Measurements from ENCODE around the gene GNAI1. TPM values are rescaled to one million over a fixed set of nuclear protein-coding genes. Genes with fewer than 3 reads are reported as not detected.

GNAI1 gene
- total and polyA plus RNA-seq, 4 donors: 66.3 to 155 (median 104) TPM

- WGBS (ENCODE audit: insufficient coverage): no CpG with 5 or more reads among the region's 5 CpGs
- Histone ChIP-seq H3K27me3 (ENCODE audit: control insufficient read depth, insufficient read depth, low read length) (no peaks in the 10 kb centered on the region), H3K4me1 (ENCODE audit: control insufficient read depth, insufficient read depth, low read length) (no peaks in the 10 kb centered on the region), H3K36me3 (ENCODE audit: control insufficient read depth, insufficient read depth, low read length) (no peaks in the 10 kb centered on the region), H3K27ac (ENCODE audit: low read depth, low read length) (no peak overlapping the region), H3K4me3 (ENCODE audit: low read depth, low read length) (no peak overlapping the region), H3K9me3 (ENCODE audit: control insufficient read depth, insufficient read depth, low read length) (no peaks in the 10 kb centered on the region)
- peak in 1 of 6 donors; percentile 19 for DNase-seq (ENCODE audit: low read depth in 4 of 6, low spot score in 6 of 6)
Observed at GRCh38 chr7:80199051-80199450, 64.4 kb downstream of the GNAI1 start.

- Histone ChIP-seq H3K9me3 (ENCODE audit: control insufficient read depth, insufficient read depth, low read length) (no peaks in the 10 kb centered on the region), H3K27ac (ENCODE audit: low read depth, low read length) (no peak overlapping the region), H3K36me3 (ENCODE audit: control insufficient read depth, insufficient read depth, low read length) (no peaks in the 10 kb centered on the region), H3K27me3 (ENCODE audit: control insufficient read depth, insufficient read depth, low read length) (no peaks in the 10 kb centered on the region), H3K4me3 (ENCODE audit: low read depth, low read length) (no peak overlapping the region), H3K4me1 (ENCODE audit: control insufficient read depth, insufficient read depth, low read length) (no peaks in the 10 kb centered on the region)
- no CpG with 5 or more reads among the region's 3 CpGs for WGBS (ENCODE audit: insufficient coverage)
- no peak for DNase-seq (ENCODE audit: low read depth in 4 of 6, low spot score in 6 of 6)
Observed at GRCh38 chr7:80204454-80204853, 69.8 kb downstream of the GNAI1 start.

- Histone ChIP-seq H3K4me3 (ENCODE audit: low read depth, low read length) (no peak overlapping the region), H3K9me3 (ENCODE audit: control insufficient read depth, insufficient read depth, low read length) (no peaks in the 10 kb centered on the region), H3K36me3 (ENCODE audit: control insufficient read depth, insufficient read depth, low read length) (no peaks in the 10 kb centered on the region), H3K27me3 (ENCODE audit: control insufficient read depth, insufficient read depth, low read length) (no peaks in the 10 kb centered on the region), H3K4me1 (ENCODE audit: control insufficient read depth, insufficient read depth, low read length) (no peaks in the 10 kb centered on the region), H3K27ac (ENCODE audit: low read depth, low read length) (no peak overlapping the region)
- no peak for DNase-seq (ENCODE audit: low read depth in 4 of 6, low spot score in 6 of 6)
- WGBS (ENCODE audit: insufficient coverage): no CpG with 5 or more reads among the region's 1 CpG
Observed at GRCh38 chr7:80204919-80205318, 70.3 kb downstream of the GNAI1 start.

- Histone ChIP-seq H3K27me3 (ENCODE audit: control insufficient read depth, insufficient read depth, low read length) (no peaks in the 10 kb centered on the region), H3K4me1 (ENCODE audit: control insufficient read depth, insufficient read depth, low read length) (no peaks in the 10 kb centered on the region), H3K27ac (ENCODE audit: low read depth, low read length) (no peak overlapping the region), H3K36me3 (ENCODE audit: control insufficient read depth, insufficient read depth, low read length) (peaks cover 4% of the 10 kb centered on the region), H3K9me3 (ENCODE audit: control insufficient read depth, insufficient read depth, low read length) (no peaks in the 10 kb centered on the region), H3K4me3 (ENCODE audit: low read depth, low read length) (no peak overlapping the region)
- no peak for DNase-seq (ENCODE audit: low read depth in 4 of 6, low spot score in 6 of 6)
- WGBS (ENCODE audit: insufficient coverage): no CpG with 5 or more reads among the region's 2 CpGs
Observed at GRCh38 chr7:80206763-80207162, 72.1 kb downstream of the GNAI1 start.

GRCh38 chr7:80207501-80207900 lies 72.9 kb downstream of the GNAI1 start:
- Histone ChIP-seq H3K9me3 (ENCODE audit: control insufficient read depth, insufficient read depth, low read length) (no peaks in the 10 kb centered on the region), H3K4me3 (ENCODE audit: low read depth, low read length) (no peak overlapping the region), H3K4me1 (ENCODE audit: control insufficient read depth, insufficient read depth, low read length) (no peaks in the 10 kb centered on the region), H3K36me3 (ENCODE audit: control insufficient read depth, insufficient read depth, low read length) (peaks cover 4% of the 10 kb centered on the region), H3K27ac (ENCODE audit: low read depth, low read length) (no peak overlapping the region), H3K27me3 (ENCODE audit: control insufficient read depth, insufficient read depth, low read length) (no peaks in the 10 kb centered on the region)
- peak in 1 of 6 donors; percentile 11 for DNase-seq (ENCODE audit: low read depth in 4 of 6, low spot score in 6 of 6)
- WGBS (ENCODE audit: insufficient coverage): no CpG with 5 or more reads among the region's 2 CpGs

GRCh38 chr7:80208700-80209099 lies 74.1 kb downstream of the GNAI1 start:
- Histone ChIP-seq H3K4me3 (ENCODE audit: low read depth, low read length) (no peak overlapping the region), H3K27me3 (ENCODE audit: control insufficient read depth, insufficient read depth, low read length) (no peaks in the 10 kb centered on the region), H3K27ac (ENCODE audit: low read depth, low read length) (no peak overlapping the region), H3K36me3 (ENCODE audit: control insufficient read depth, insufficient read depth, low read length) (peaks cover 4% of the 10 kb centered on the region), H3K4me1 (ENCODE audit: control insufficient read depth, insufficient read depth, low read length) (no peaks in the 10 kb centered on the region), H3K9me3 (ENCODE audit: control insufficient read depth, insufficient read depth, low read length) (no peaks in the 10 kb centered on the region)
- no CpG with 5 or more reads among the region's 2 CpGs for WGBS (ENCODE audit: insufficient coverage)
- DNase-seq (ENCODE audit: low read depth in 4 of 6, low spot score in 6 of 6): no peak

GRCh38 chr7:80210400-80210799 lies 75.8 kb downstream of the GNAI1 start:
- Histone ChIP-seq H3K4me3 (ENCODE audit: low read depth, low read length) (no peak overlapping the region), H3K27me3 (ENCODE audit: control insufficient read depth, insufficient read depth, low read length) (no peaks in the 10 kb centered on the region), H3K27ac (ENCODE audit: low read depth, low read length) (no peak overlapping the region), H3K9me3 (ENCODE audit: control insufficient read depth, insufficient read depth, low read length) (no peaks in the 10 kb centered on the region), H3K36me3 (ENCODE audit: control insufficient read depth, insufficient read depth, low read length) (peaks cover 4% of the 10 kb centered on the region), H3K4me1 (ENCODE audit: control insufficient read depth, insufficient read depth, low read length) (no peaks in the 10 kb centered on the region)
- no peak for DNase-seq (ENCODE audit: low read depth in 4 of 6, low spot score in 6 of 6)
- no CpG with 5 or more reads among the region's 3 CpGs for WGBS (ENCODE audit: insufficient coverage)

- no peaks in the 10 kb centered on the region for H3K4me1 ChIP-seq (ENCODE audit: control insufficient read depth, insufficient read depth, low read length)
- no CpG with 5 or more reads among the region's 4 CpGs for WGBS (ENCODE audit: insufficient coverage)
Observed at GRCh38 chr7:80213814-80214213, 79.2 kb downstream of the GNAI1 start.

GRCh38 chr7:80215734-80216133 lies 81.1 kb downstream of the GNAI1 start:
- H3K36me3 ChIP-seq (ENCODE audit: control insufficient read depth, insufficient read depth, low read length): peaks cover 4% of the 10 kb centered on the region
- H3K27me3 ChIP-seq (ENCODE audit: control insufficient read depth, insufficient read depth, low read length): no peaks in the 10 kb centered on the region
- no peaks in the 10 kb centered on the region for H3K4me1 ChIP-seq (ENCODE audit: control insufficient read depth, insufficient read depth, low read length)
- H3K27ac ChIP-seq (ENCODE audit: low read depth, low read length): no peak overlapping the region
- no peak for DNase-seq (ENCODE audit: low read depth in 4 of 6, low spot score in 6 of 6)
- no peaks in the 10 kb centered on the region for H3K9me3 ChIP-seq (ENCODE audit: control insufficient read depth, insufficient read depth, low read length)
- WGBS (ENCODE audit: insufficient coverage): 98% methylated on average over 3 of the region's 3 CpGs
- no peak overlapping the region for H3K4me3 ChIP-seq (ENCODE audit: low read depth, low read length)

More at GRCh38 chr7:80213814-80214213, 79.2 kb downstream of the GNAI1 start:
- Histone ChIP-seq H3K27ac (ENCODE audit: low read depth, low read length) (no peak overlapping the region), H3K4me3 (ENCODE audit: low read depth, low read length) (no peak overlapping the region), H3K9me3 (ENCODE audit: control insufficient read depth, insufficient read depth, low read length) (no peaks in the 10 kb centered on the region), H3K36me3 (ENCODE audit: control insufficient read depth, insufficient read depth, low read length) (peaks cover 4% of the 10 kb centered on the region), H3K27me3 (ENCODE audit: control insufficient read depth, insufficient read depth, low read length) (no peaks in the 10 kb centered on the region)
- no peak for DNase-seq (ENCODE audit: low read depth in 4 of 6, low spot score in 6 of 6)

- DNase-seq (ENCODE audit: low read depth in 4 of 6, low spot score in 6 of 6): peak in 1 of 6 donors; percentile 78
- no peak overlapping the region for H3K4me3 ChIP-seq (ENCODE audit: low read depth, low read length)
- no peaks in the 10 kb centered on the region for H3K4me1 ChIP-seq (ENCODE audit: control insufficient read depth, insufficient read depth, low read length)
- 91% methylated on average over 1 of the region's 2 CpGs for WGBS (ENCODE audit: insufficient coverage)
- H3K36me3 ChIP-seq (ENCODE audit: control insufficient read depth, insufficient read depth, low read length): no peaks in the 10 kb centered on the region
- H3K27ac ChIP-seq (ENCODE audit: low read depth, low read length): no peak overlapping the region
- no peaks in the 10 kb centered on the region for H3K27me3 ChIP-seq (ENCODE audit: control insufficient read depth, insufficient read depth, low read length)
- H3K9me3 ChIP-seq (ENCODE audit: control insufficient read depth, insufficient read depth, low read length): no peaks in the 10 kb centered on the region
Observed at GRCh38 chr7:80216996-80217842, 82.6 kb downstream of the GNAI1 start.
